H1 (cell line): Measurements from ENCODE around the gene CCP110. TPM values are rescaled to one million over a fixed set of nuclear protein-coding genes. Genes with fewer than 3 reads are reported as not detected.

ENCODE experiments used
- CTCF ChIP-seq, 3 experiments: IDR thresholded peaks; 1 replicate in 2 of 3; 2 replicates in 1 of 3; pipeline versions ENCODE4 v1.5.1 to v1.6.1; 2011; ENCODE audit warnings: low read length in 3 of 3, mild to moderate bottlenecking in 3 of 3, inconsistent platforms in 2 of 3, low read depth in 1 of 3, moderate library complexity in 1 of 3; ENCODE audit not compliant: insufficient read depth in 1 of 3; ENCODE audit errors: control extremely low read depth in 1 of 3
- HDAC2 ChIP-seq, 2 experiments: fragments of 300-600 bp in 1 of 2; sonication (generic) in 1 of 2; IDR thresholded peaks; 2 replicates each; pipeline ENCODE4 v1.6.1; 2011 to 2012; ENCODE audit warnings: low read depth in 2 of 2, low read length in 2 of 2, mild to moderate bottlenecking in 2 of 2, moderate library complexity in 2 of 2, borderline replicate concordance in 1 of 2, inconsistent platforms in 1 of 2
- KDM1A ChIP-seq: fragments of 200-600, 300-600 bp; sonication (generic); IDR thresholded peaks from 2 replicates; pipeline ENCODE4 v1.7.1; 2016; ENCODE audit warnings: mild to moderate bottlenecking, low read length, borderline replicate concordance
- KDM4A ChIP-seq: IDR thresholded peaks from one replicate; pipeline ENCODE4 v1.7.1; 2012; ENCODE audit warnings: low read depth, mild to moderate bottlenecking, moderate library complexity, low read length, inconsistent platforms; ENCODE audit not compliant: severe bottlenecking
- KDM5A ChIP-seq: fragments of 200-600 bp; IDR thresholded peaks from 2 replicates; pipeline ENCODE4 v1.7.1; 2012; ENCODE audit warnings: mild to moderate bottlenecking, low read length, inconsistent platforms, mixed read lengths
- NANOG ChIP-seq: IDR thresholded peaks from 2 replicates; pipeline ENCODE4 v1.6.1; 2011; ENCODE audit warnings: low read length, low read depth, mild to moderate bottlenecking, inconsistent platforms; ENCODE audit not compliant: insufficient read depth, poor library complexity, severe bottlenecking
- POLR2AphosphoS5 ChIP-seq: IDR thresholded peaks from 2 replicates; pipeline ENCODE4 v1.6.1; 2011; ENCODE audit warnings: low read depth, low read length
- SIRT6 ChIP-seq: IDR thresholded peaks from one replicate; pipeline ENCODE4 v1.7.1; 2012; ENCODE audit warnings: low read length, inconsistent platforms
- SP1 ChIP-seq: IDR thresholded peaks from 2 replicates; pipeline ENCODE4 v1.6.1; 2011; ENCODE audit warnings: low read depth, low read length
- TBP ChIP-seq: IDR thresholded peaks from 2 replicates; pipeline ENCODE4 v1.6.1; 2011; ENCODE audit warnings: low read depth, low read length, improper control_type of control experiment
- polyA plus RNA-seq, 7 experiments: library from polyadenylated mRNA; depleted of rRNA in 3 of 7; stranded (reverse) in 5 of 7; unstranded in 2 of 7; fragments of >200 nt in 5 of 7; fragments of 200-250 nt in 2 of 7; gene quantifications; 1 replicate in 5 of 7; 2 replicates in 1 of 7; 4 replicates in 1 of 7; pipeline versions ENCODE4 v1.2.1 to v1.2.3, GENCODE V29; 2011 to 2013; ENCODE audit warnings: missing spikeins in 2 of 7, mixed read lengths in 2 of 7
- total RNA-seq: library from RNA; stranded (reverse); fragmentation: NEBNext Ultra II Directional; extraction: Animal tissue kit (Norgen Biotek cat#: 25700); gene quantifications from 2 replicates; pipeline ENCODE4 v1.2.1, GENCODE V29; 2021

The CCP110 gene
- total and polyA plus RNA-seq, 2 of the 8 experiments (the other 6 are each of a cell fraction or from before 2014, with no cell fraction given): 3.2 to 19.8 TPM

- TF ChIP-seq CTCF (IDR thresholded peaks at IDR 0.05; ENCODE audit: control extremely low read depth in 1 of 3, insufficient read depth in 1 of 3, low read depth in 1 of 3, low read length in 3 of 3): peak in 1 of 3 experiments; percentile 36; a peak in 1 of 4 replicates
- TF ChIP-seq POLR2AphosphoS5: peak; percentile 96
- no peak for TF ChIP-seq NANOG
- peak; percentile 59; the same call in 1 of the 2 replicates for TF ChIP-seq KDM5A
- peak; percentile 53; the same call in 1 of the 2 replicates for TF ChIP-seq SP1
- TF ChIP-seq SIRT6: no peak
- peak; percentile 20 to 96; a peak in 2 of 4 replicates for TF ChIP-seq HDAC2 (IDR thresholded peaks at IDR 0.05; ENCODE audit: borderline replicate concordance in 1 of 2, low read depth in 2 of 2, low read length in 2 of 2)
- peak; percentile 30 for TF ChIP-seq KDM4A
- peak; percentile 90 for TF ChIP-seq TBP
- TF ChIP-seq KDM1A: peak; percentile 99
- TF ChIP-seq, all 59 proteins: peak for 15
These were observed 32.4 kb downstream of the CCP110 start (continued) for GRCh38 chr16:19555938-19556771.
